HCT116 (cell line): ENCODE measurements around the gene STK32C. TPM values are rescaled to one million over a fixed set of nuclear protein-coding genes. Genes with fewer than 3 reads are reported as not detected.

Experiments
- ATAC-seq: fragments of 200-7000 bp; cut with Tn5 transposase; 2 replicates; pipeline ENCODE4 v1.9.1; 2020; ENCODE audit warnings: mild to moderate bottlenecking, moderate library complexity
- BruUV-seq: library from RNA; stranded (reverse); fragments of 400-500 nt; replicated peaks from 2 replicates; lab custom pipeline; 2021; lab: Mats Ljungman, UMichigan
- CTCF ChIA-PET: fragments of 300-600 bp; sonication (Branson Sonifier 250); formaldehyde crosslinking; loops from one replicate; lab custom pipeline; 2021; ENCODE audit warnings: antibody characterized with exemption; lab: Charles Lee
- POLR2A ChIA-PET: fragments of 300-600, 350-600 bp; sonication (Branson Sonifier 250); formaldehyde crosslinking; loops from one replicate; lab custom pipeline; 2021; ENCODE audit warnings: antibody characterized with exemption; lab: Charles Lee
- RAD21 ChIA-PET, 2 experiments: fragments of 300-600 bp; sonication (Branson Sonifier 250); formaldehyde crosslinking; loops; one replicate each; lab custom pipeline; 2023; ENCODE audit warnings: low total read pairs in 2 of 2; ENCODE audit not compliant: uncharacterized antibody in 2 of 2, unreplicated experiment in 2 of 2, low non-redundant PET in 1 of 2; lab: Charles Lee
- DNase-seq: peaks from one replicate; pipeline ENCODE4 v3.0.0-alpha.2; 2010; ENCODE audit warnings: low read depth, low spot score
- H2AFZ ChIP-seq: fragments of 200-600 bp; shearing (Covaris generic), sonication (generic); 2 replicates; pipeline ENCODE4 v1.6.1; 2017; ENCODE audit warnings: low read depth, mixed run types, mixed read lengths, antibody characterized with exemption, low read length; ENCODE audit not compliant: poor library complexity, severe bottlenecking
- H3K27ac ChIP-seq: 2 replicates; pipeline ENCODE4 v1.5.1; 2012; ENCODE audit warnings: low read depth, low read length
- H3K27me3 ChIP-seq: fragments of 200-600 bp; sonication (generic); 2 replicates; pipeline ENCODE4 v1.6.1; 2016; ENCODE audit warnings: mixed run types, low read length, mixed read lengths; ENCODE audit not compliant: insufficient read depth
- H3K36me3 ChIP-seq, 2 experiments: fragments of 200-500 bp in 1 of 2; fragments of 200-600 bp in 1 of 2; sonication (Bioruptor generic) in 1 of 2; sonication (generic) in 1 of 2; 2 replicates each; pipeline versions ENCODE4 v1.5.1 to v1.6.1; 2014 to 2016; ENCODE audit warnings: low read length in 2 of 2, inconsistent platforms in 1 of 2, mixed read lengths in 1 of 2, mixed run types in 1 of 2; ENCODE audit not compliant: insufficient read depth in 2 of 2, control insufficient read depth in 1 of 2
- H3K4me1 ChIP-seq, 2 experiments: fragments of 200-600 bp in 1 of 2; sonication (generic) in 1 of 2; 2 replicates each; pipeline versions ENCODE4 v1.5.1 to v1.6.1; 2012 to 2017; ENCODE audit warnings: low read length in 2 of 2, inconsistent platforms in 1 of 2, mild to moderate bottlenecking in 1 of 2, mixed read lengths in 1 of 2, mixed run types in 1 of 2, moderate library complexity in 1 of 2; ENCODE audit not compliant: insufficient read depth in 2 of 2, control insufficient read depth in 1 of 2
- H3K4me2 ChIP-seq: fragments of 200-600 bp; sonication (generic); 2 replicates; pipeline ENCODE4 v1.6.1; 2017; ENCODE audit warnings: mixed run types, low read length, mixed read lengths
- H3K4me3 ChIP-seq, 2 experiments: fragments of 200-600 bp in 1 of 2; sonication (generic) in 1 of 2; replicated peaks in 1 of 2; 2 replicates each; pipeline ENCODE4 v1.5.1; 2011 to 2016; ENCODE audit warnings: low read length in 2 of 2, control low read depth in 1 of 2, low read depth in 1 of 2, mild to moderate bottlenecking in 1 of 2, mixed read lengths in 1 of 2, mixed run types in 1 of 2
- H3K79me2 ChIP-seq: fragments of 200-600 bp; sonication (generic); 2 replicates; pipeline ENCODE4 v1.6.1; 2017; ENCODE audit warnings: mild to moderate bottlenecking, mixed run types, low read length, moderate library complexity, mixed read lengths; ENCODE audit not compliant: insufficient read depth
- H3K9ac ChIP-seq: fragments of 200-600 bp; sonication (generic); 2 replicates; pipeline ENCODE4 v1.6.1; 2016; ENCODE audit warnings: low read length, mixed read lengths
- H3K9me2 ChIP-seq: fragments of 200-600 bp; sonication (generic), shearing (Covaris generic); 2 replicates; pipeline ENCODE4 v1.6.1; 2017; ENCODE audit warnings: mixed run types, mild to moderate bottlenecking, moderate library complexity; ENCODE audit not compliant: insufficient read depth
- H3K9me3 ChIP-seq, 2 experiments: fragments of 200-500 bp in 1 of 2; fragments of 200-600 bp in 1 of 2; sonication (Bioruptor generic) in 1 of 2; sonication (generic) in 1 of 2; 2 replicates each; pipeline ENCODE4 v1.6.1; 2014 to 2017; ENCODE audit warnings: low read length in 2 of 2, mixed read lengths in 2 of 2, inconsistent platforms in 1 of 2, low read depth in 1 of 2, mild to moderate bottlenecking in 1 of 2, mixed run types in 1 of 2, moderate library complexity in 1 of 2; ENCODE audit not compliant: control insufficient read depth in 1 of 2, insufficient read depth in 1 of 2
- H4K20me1 ChIP-seq: fragments of 200-600 bp; sonication (generic), shearing (Covaris generic); 2 replicates; pipeline ENCODE4 v1.6.1; 2017; ENCODE audit warnings: mixed run types, mild to moderate bottlenecking, moderate library complexity; ENCODE audit not compliant: insufficient read depth
- CBX3 ChIP-seq: IDR thresholded peaks from 2 replicates; pipeline ENCODE4 v1.6.1; 2012; ENCODE audit warnings: low read depth
- CEBPB ChIP-seq: IDR thresholded peaks from 2 replicates; pipeline ENCODE4 v1.6.1; 2012; ENCODE audit warnings: low read depth
- EGR1 ChIP-seq: IDR thresholded peaks from 2 replicates; pipeline ENCODE4 v1.6.1; 2012; ENCODE audit warnings: low read depth
- EZH2 ChIP-seq: fragments of 200-600 bp; sonication (generic); IDR thresholded peaks from 2 replicates; pipeline ENCODE4 v1.6.1; 2017; ENCODE audit warnings: antibody characterized with exemption, mixed run types
- EZH2phosphoT487 ChIP-seq: fragments of 200-600 bp; IDR thresholded peaks from 2 replicates; pipeline ENCODE4 v1.6.1; 2018; ENCODE audit warnings: antibody characterized with exemption, borderline replicate concordance
- FOSL1 ChIP-seq: IDR thresholded peaks from 2 replicates; pipeline ENCODE4 v1.6.1; 2012; ENCODE audit warnings: low read depth
- JUND ChIP-seq: IDR thresholded peaks from 2 replicates; pipeline ENCODE4 v1.6.1; 2012
- POLR2A ChIP-seq: IDR thresholded peaks from 2 replicates; pipeline ENCODE4 v1.7.0; 2011; ENCODE audit warnings: borderline replicate concordance; ENCODE audit not compliant: insufficient read depth, insufficient read length; ENCODE audit errors: extremely low read depth
- POLR2AphosphoS5 ChIP-seq: IDR thresholded peaks from 2 replicates; pipeline ENCODE4 v1.6.1; 2011; ENCODE audit warnings: mild to moderate bottlenecking, low read depth, low read length, moderate library complexity
- RAD21 ChIP-seq: IDR thresholded peaks from 2 replicates; pipeline ENCODE4 v1.6.1; 2012; ENCODE audit warnings: low read depth, mild to moderate bottlenecking
- SP1 ChIP-seq: IDR thresholded peaks from 2 replicates; pipeline ENCODE4 v1.6.1; 2012; ENCODE audit warnings: low read depth
- ZFX ChIP-seq: fragments of 450-650 bp; IDR thresholded peaks from 2 replicates; pipeline ENCODE4 v1.6.1; 2017
- intact Hi-C: fragments of 100-400 bp; cut with micrococcal nuclease; formaldehyde crosslinking; loops from 2 replicates; pipeline ENCODE4 v1.10.0; 2022
- total RNA-seq: library from RNA; stranded (reverse); gene quantifications from one replicate; pipeline ENCODE4 v1.2.1, GENCODE V29; 2021; ENCODE audit not compliant: unreplicated experiment
- TF ChIP-seq, protein P1 (sequence below): IDR thresholded peaks from 2 replicates; pipeline ENCODE4 v1.6.1; 2012; ENCODE audit warnings: low read depth
- TF ChIP-seq, protein P2 (sequence below), 3 experiments: fragments of 200-600 bp in 1 of 3; sonication (generic) in 1 of 3; IDR thresholded peaks in 2 of 3; conservative IDR thresholded peaks in 1 of 3; 2 replicates each; pipeline ENCODE4 v1.5.1; 2012 to 2017; ENCODE audit warnings: low read depth in 2 of 3, low read length in 2 of 3, antibody characterized with exemption in 1 of 3, borderline replicate concordance in 1 of 3, control low read depth in 1 of 3, mild to moderate bottlenecking in 1 of 3, mixed read lengths in 1 of 3, mixed run types in 1 of 3, moderate library complexity in 1 of 3; ENCODE audit not compliant: insufficient read depth in 1 of 3

Gene STK32C
- total RNA-seq, 1 experiment from 2014 or later, result 29.7 TPM

DNA sequence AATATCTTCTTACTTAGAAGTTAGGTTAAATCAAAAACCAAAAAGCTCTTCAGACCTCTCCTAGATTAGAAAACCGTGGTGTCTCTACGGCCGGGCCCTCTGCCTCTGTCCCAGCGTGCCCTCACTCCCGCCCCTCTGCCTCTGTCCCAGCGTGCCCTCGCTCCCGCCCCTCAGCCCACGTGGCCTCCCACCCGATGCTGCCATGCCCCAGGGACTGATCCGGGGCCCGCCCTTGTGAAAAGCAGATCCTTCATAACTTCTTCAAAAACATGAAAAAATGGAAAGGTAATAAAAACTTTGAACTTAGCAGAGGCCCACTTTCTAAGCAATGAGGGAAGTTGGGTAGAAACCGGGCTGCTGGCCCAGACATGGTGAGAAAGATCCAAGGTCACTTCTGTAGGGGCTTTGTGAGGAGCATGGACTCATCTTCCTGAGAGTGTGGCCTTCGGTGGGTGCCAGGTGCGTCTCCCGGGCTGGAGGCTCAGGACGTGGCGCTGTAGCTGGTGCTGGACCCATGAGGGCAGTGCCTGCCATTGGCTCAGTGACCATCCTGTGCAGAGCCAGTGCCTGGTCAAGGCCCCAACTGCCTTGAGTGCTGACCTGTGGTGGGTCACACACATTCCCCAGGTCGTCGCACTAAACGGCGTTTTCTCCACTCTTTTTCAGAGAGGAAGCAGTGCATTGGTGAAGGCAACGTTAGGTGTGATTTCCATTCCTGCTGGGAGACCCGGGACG lies 125.9 kb downstream of the STK32C start:
- Histone ChIP-seq H3K79me2 (no peaks in the 10 kb centered on the region), H3K27ac (no peak overlapping the region), H4K20me1 (no peaks in the 10 kb centered on the region), H3K9me2 (no peaks in the 10 kb centered on the region), H2AFZ (no peak overlapping the region), H3K4me3 (no peak overlapping the region), H3K27me3 (0 out of 2 replicates have a peak, but pooled peaks cover 3% of the 10 kb centered on the region), H3K4me2 (no peak overlapping the region), H3K4me1 (no peaks in the 10 kb centered on the region), H3K36me3 (no peaks in the 10 kb centered on the region), H3K9me3 (no peaks in the 10 kb centered on the region), H3K9ac (no peak overlapping the region)
- ChIA-PET CTCF (no interaction called here), POLR2A (no interaction called here), RAD21 (no interaction called here)
- intact Hi-C loops, result no loop called here
- no TSS peak for BruUV-seq
- ATAC-seq (no peak), DNase-seq (no peak)
- TF ChIP-seq CEBPB (no peak), EZH2 (no peak), EGR1 (no peak), FOSL1 (no peak), ZFX (no peak), POLR2AphosphoS5 (no peak), CBX3 (no peak), RAD21 (no peak), EZH2phosphoT487 (no peak), POLR2A (no peak), SP1 (no peak), JUND (no peak)
- TF ChIP-seq, protein P1, sequence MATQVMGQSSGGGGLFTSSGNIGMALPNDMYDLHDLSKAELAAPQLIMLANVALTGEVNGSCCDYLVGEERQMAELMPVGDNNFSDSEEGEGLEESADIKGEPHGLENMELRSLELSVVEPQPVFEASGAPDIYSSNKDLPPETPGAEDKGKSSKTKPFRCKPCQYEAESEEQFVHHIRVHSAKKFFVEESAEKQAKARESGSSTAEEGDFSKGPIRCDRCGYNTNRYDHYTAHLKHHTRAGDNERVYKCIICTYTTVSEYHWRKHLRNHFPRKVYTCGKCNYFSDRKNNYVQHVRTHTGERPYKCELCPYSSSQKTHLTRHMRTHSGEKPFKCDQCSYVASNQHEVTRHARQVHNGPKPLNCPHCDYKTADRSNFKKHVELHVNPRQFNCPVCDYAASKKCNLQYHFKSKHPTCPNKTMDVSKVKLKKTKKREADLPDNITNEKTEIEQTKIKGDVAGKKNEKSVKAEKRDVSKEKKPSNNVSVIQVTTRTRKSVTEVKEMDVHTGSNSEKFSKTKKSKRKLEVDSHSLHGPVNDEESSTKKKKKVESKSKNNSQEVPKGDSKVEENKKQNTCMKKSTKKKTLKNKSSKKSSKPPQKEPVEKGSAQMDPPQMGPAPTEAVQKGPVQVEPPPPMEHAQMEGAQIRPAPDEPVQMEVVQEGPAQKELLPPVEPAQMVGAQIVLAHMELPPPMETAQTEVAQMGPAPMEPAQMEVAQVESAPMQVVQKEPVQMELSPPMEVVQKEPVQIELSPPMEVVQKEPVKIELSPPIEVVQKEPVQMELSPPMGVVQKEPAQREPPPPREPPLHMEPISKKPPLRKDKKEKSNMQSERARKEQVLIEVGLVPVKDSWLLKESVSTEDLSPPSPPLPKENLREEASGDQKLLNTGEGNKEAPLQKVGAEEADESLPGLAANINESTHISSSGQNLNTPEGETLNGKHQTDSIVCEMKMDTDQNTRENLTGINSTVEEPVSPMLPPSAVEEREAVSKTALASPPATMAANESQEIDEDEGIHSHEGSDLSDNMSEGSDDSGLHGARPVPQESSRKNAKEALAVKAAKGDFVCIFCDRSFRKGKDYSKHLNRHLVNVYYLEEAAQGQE, result no peak
- TF ChIP-seq, protein P2, sequence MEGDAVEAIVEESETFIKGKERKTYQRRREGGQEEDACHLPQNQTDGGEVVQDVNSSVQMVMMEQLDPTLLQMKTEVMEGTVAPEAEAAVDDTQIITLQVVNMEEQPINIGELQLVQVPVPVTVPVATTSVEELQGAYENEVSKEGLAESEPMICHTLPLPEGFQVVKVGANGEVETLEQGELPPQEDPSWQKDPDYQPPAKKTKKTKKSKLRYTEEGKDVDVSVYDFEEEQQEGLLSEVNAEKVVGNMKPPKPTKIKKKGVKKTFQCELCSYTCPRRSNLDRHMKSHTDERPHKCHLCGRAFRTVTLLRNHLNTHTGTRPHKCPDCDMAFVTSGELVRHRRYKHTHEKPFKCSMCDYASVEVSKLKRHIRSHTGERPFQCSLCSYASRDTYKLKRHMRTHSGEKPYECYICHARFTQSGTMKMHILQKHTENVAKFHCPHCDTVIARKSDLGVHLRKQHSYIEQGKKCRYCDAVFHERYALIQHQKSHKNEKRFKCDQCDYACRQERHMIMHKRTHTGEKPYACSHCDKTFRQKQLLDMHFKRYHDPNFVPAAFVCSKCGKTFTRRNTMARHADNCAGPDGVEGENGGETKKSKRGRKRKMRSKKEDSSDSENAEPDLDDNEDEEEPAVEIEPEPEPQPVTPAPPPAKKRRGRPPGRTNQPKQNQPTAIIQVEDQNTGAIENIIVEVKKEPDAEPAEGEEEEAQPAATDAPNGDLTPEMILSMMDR (IDR thresholded peaks at IDR 0.05 in 2 of 3, conservative IDR thresholded peaks at IDR 0.05 in 1 of 3; ENCODE audit: borderline replicate concordance in 1 of 3, insufficient read depth in 1 of 3, low read depth in 2 of 3, low read length in 2 of 3), result no peak
